Measurements from ENCODE around the gene THTPA.

The THTPA gene

DNA sequence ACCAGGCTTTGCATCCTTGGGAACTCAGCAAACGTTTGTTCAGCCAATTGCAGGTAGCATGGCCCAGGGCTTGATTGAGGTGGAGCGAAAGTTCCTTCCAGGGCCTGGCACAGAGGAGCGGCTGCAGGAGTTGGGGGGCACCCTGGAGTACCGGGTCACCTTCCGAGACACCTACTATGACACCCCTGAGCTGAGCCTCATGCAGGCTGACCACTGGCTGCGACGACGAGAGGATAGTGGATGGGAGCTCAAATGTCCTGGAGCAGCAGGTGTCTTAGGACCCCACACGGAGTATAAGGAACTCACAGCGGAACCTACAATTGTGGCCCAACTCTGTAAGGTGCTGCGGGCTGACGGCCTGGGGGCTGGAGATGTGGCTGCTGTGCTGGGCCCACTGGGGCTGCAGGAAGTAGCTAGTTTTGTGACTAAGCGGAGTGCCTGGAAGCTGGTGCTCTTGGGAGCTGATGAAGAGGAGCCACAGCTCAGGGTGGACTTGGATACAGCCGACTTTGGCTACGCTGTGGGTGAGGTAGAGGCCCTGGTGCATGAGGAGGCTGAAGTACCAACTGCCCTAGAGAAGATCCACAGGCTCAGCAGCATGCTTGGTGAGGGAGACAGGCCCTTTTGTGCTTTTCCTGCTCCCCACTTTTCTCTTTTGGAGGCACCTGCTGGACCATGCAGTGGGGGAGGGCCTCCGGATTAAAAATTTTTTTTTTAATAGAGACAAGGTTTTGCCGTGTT, 799 bp downstream of the THTPA start:
- no peak for DNase-seq

DNA sequence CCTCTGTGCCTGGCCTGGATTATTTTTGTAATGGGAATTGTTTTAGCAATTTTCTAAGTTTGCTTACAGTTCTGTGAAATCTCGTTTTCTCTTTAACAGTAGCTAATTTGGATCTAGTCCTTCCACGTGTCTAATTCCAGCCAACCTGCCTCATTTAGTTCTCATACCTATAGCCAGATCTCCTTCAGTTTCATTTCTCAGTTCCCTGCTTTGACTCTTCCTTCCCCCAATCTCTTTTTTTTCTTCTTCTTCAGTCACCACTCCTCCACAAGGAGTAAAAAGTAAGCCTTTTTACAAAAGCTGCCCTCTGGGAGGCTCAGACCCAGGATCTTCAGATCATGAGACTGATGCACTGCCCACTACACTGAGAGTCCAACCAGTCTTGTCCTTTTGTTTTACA, 1.4 kb downstream of the THTPA start:
- DNase-seq = no peak

DNA sequence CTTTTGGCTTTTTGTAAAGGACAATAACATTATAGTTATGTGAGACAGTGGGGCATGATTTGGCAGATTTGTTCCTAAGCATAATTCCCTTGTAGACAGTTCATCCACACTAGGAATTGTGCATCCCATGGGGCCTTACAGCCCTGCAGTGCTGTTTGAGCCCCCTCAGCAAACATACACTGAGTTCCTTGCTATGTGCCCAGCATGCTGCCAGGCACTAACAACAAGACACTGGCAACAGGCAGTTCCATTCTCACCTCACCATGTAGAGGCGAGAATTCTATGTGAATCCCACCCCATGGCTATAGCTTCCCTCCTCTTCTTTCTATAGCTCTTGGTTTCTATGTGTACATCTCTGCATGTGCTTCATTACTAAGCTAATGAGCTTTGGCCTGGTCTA, 1.9 kb downstream of the THTPA start:
- DNase-seq = no peak

DNA sequence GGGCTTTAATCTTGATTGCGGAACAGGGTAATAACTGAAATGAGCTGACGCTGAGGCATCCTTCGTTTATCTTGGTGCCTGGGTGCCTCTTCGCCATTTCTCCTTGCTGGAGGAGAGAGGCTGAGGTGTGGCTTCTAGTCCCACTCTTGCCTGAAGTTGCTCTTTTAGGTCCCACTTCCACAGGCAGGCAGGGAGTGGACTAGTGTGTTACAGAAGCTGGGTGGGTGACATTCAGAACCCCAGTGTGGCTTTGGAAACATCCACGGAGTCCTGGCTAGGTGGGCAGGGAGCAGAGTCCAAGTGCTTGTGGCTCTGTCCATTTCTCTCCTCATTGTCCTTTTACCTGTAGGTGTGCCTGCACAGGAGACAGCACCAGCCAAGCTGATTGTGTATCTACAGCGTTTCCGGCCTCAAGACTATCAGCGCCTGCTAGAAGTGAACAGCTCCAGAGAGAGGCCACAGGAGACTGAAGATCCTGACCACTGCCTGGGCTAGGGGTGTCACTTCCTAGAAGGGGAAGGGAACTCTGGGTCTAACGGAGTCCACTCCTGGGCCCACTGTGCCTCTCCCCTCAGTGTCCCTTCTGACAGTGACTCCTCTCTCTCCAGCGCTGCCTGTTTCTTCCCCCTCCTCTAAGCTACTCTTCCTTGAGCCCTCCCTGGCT, 2.4 kb downstream of the THTPA start:
- DNase-seq = no peak

DNA sequence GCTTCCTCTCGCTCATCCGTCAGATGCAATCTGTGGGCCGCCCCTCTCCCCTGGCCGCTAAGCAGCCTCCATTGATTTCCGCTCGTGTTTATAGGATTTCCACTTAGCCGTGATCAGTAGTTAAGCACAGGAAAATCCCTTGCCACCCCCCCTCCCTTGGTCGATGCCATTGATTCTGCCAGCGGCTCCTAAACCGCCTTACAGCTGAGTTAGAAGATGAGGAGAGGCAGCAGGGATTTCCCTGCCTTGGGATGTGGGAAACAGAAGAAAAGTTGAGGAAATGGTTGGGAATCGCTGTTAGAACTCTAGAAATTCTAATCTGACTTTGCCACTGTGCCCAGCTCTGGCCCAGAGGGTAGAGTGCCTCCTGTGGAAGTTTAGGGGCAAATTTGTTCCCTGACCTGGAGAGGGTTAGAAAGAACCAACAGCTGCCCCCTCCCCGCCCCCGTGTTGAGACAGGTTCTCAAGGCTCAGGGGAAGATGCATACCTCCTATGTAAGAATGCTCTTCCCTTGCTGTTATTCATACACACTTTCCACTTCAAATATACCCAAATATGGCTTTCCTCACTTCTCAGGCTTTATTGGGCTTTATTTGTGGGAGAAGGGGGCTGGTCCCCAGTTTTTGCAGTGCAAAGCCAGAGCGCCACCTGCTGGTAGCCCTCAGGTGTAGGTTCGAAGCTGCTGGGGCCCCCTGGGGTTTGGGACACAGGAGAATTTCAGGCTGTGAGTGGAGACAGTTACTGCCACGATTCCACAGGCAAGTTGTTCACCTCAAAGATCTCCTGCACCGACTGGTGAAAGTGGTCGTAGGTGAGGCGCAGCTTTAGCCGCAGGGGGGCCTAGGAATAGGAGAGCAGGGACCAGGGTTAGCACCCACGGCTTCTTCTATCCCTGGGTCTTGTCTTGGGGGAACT, 3.2 kb downstream of the THTPA start:
- DNase-seq = peak; percentile 64

DNA sequence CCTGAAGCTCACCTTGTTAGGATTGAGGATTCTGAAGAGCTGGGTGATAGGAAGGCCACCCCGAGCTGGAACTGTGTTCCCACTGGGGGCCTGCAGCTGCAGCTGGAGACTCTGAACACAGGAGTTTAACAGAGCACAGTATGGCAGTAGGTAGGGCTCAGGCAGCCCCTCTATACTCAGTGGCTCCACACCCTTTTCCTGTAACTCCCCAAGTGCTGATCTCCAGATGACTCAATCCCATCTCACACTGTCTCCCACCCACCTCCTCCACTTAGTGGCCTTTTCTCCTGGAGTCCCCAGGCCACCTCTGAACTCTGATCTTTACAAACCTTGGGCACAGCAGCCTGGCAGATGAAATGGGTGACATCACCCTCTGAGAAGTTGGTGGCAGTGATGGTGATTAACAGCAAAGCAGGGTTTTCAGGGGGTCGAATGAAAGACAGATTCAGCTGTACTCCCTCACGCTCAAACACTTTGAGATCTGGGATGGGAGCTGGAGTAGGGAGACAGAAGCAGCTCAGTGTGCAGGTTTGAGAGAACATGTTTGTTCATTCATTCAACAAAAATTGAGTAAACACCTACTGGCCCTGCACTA, 4.0 kb downstream of the THTPA start:
- DNase-seq = no peak

DNA sequence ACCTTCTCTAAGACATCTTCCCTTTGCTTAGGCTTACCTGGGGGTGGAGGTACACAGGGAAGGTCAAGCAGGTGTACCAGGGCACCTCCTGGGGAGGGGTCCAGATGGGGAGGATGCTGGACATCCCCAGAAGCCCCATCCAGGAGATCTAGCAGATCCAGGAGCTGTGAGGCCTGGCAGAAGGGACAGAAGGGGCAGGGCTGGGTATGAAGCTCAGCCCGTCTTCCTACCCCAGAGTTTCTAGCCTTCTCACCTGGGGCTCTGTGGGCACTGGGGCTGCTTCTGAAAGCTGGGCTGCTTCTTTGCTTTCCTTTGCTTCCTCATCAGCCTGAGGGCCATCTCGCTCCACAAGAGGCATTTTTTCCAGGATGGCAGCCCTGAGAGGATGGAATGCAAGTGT, 5.2 kb downstream of the THTPA start:
- no peak for DNase-seq

DNA sequence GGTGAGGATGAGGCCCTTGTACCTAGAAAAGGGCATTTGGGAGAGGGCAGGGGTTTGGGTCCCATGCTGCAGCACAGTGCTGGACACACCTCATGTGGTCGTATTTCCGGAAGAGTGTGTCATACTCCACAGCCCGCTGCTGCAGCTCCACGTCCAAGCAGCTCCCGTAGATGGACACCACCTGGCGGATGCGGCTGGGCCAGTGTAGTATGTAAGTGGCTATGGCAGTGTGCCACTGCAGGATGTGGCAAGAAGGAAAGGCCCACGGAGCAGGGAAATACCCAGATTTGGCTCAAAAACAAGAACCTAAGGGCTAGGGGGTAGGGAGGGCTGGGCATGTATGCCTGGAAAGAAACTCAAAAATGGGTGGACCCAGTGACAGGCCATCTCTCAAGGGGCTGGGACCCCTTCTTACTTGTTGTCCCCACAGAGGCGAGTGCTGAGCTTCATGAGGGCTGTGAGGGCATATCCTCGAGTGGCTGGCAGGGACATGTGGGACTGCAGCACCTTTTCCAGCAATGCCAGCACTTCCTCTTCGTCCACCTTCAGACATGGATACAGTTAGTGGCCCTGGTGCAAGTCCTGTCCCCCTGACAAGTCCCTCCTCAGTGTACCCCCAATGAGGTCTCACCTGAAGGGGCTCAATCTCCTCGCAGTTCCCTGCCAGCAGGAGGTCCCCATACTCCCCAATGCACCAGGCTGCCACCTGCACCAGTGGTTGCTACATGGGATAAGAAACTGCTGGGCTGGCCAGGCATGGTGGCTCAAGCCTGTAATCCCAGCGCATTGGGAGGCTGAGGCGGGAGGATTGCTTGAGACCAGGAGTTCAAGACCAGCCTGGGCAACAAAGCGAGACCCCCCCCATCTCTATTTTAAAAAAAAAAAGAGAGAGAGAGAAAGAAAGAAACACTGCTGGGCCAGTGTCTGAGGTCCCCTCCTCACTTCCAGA, 6.1 kb downstream of the THTPA start:
- DNase-seq = no peak

DNA sequence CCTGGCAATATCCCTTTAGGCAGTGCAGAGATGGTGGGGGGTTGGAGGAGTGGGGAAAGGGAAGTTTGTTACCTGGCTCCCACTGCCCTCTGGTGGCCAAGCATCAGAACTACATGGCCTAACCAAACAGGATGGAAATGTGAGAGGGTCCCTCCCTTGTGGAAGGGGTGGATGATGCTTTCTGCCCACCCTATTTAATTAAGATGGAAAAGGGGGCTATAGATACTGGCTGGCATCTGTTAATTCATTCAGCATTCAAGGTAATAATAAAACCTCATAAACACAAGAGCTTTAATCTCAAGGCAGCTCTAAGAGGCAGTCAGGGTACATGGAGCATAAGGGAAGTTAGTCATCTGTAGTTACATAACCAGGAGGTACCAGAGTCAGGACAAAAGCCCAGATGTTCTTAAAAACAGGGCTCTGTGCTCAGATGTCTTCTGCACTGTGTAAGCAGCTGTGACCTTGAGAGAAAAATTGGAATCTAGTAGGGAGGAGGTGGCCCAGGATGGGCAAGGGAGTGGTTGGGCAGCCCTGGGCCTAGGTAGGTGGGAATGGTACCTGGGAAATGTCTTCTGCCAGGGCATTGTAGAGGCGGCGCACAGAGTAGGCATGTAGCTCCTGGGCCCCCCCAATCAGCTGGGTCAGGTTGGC, 6.9 kb downstream of the THTPA start:
- DNase-seq = peak; percentile 52

DNA sequence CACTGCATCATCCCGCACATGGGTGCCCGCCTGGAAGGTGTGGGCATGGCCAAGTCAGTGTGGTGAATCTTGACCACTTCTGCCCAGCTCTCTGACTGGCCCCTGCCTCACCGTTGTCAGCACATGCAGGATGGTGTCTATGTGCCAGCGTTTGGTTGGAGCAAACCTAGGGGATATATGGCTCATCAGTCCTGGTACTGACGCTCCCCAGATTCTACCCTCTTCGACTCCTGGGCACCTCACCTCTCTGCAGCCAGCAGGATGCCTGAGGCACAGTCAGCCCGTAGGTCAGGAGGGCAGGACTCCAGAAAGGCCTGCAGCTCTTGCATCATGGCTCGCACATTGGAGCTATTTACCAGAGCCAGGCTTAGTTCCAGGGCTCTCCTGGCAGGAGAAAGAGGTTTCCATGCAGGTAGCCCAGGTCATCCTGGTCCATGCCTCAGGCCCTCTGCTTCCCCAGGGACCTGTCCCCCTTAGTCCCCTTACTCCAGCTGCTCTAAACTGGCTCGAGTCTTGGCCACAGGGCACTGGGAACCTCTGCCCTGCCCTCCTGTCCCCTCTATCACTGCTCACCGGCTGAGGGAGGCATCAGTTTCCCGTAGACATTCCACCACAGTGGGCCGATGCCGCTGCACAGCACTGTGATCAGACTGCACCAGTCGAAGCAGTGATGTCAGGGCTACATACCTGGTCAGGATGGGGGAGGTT, 7.6 kb downstream of the THTPA start:
- no peak for DNase-seq

DNA sequence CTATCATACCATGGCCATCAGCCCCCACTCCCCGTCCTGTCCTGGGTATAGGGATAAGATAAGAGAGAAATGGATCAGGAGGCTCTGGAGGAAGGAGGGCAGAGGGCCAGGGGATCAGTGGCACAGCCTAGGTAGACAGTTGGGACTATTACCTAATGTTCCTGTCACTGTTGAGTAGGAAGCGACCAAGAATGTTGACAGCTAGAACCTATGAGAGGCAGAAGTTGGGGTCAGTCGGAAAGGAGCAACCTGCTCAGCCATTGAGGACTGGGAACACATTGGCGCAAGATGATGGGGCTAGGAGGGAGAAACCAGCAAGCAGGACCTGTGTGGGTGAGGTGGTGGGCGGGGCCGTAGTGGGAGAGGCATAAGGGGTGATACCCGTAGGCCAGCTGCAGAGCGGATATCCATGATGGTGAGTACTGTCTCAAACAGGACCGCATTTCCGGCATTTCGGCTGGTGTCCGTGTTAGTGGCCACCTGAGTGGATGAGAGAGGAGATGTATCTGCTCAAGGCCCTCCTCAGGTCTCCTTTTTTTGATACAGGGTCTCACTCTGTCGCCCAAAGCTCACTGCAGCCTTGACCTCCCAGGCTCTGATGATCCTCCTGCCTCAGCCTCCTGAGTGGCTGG, 8.2 kb downstream of the THTPA start:
- no peak for DNase-seq

DNA sequence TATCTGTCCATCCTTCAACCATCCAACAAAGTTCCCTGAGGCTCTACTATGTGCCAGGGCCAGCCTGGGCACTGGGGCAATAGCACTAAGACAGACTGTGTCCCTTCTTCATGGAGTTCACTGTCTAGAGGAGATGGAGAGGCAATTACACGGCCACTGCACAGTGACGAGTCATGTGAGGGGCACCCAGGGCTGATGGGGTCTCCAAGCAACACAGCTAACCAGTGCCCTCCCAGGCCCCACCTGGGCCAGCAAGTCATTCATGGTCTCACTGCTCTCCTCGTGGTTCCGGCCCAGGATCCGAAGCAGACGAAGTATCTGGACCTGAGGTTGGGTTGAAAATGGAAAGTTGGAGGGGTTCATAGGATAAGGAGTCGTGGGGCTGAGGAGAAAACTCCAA, 8.8 kb downstream of the THTPA start:
- DNase-seq = no peak

DNA sequence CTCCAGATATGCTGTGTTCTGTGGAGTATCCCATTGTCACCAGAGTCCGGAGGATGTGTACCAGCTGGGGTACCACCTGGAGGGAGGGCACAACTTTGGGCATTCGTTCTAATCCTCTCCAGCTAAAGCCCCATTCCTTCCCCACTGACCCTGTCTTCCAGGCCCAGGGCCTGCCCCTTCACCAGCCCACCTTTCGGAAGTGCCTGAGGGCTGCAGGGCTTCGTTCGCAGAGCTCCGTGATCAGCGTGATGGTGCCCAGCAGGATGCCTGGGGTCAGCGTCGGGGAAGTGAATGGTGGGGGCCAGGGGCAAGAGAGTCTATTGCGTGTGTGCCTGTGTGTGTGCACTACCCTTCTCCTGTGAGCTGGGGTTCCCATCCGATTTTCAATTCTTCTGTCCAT, 9.6 kb downstream of the THTPA start:
- DNase-seq = no peak

DNA sequence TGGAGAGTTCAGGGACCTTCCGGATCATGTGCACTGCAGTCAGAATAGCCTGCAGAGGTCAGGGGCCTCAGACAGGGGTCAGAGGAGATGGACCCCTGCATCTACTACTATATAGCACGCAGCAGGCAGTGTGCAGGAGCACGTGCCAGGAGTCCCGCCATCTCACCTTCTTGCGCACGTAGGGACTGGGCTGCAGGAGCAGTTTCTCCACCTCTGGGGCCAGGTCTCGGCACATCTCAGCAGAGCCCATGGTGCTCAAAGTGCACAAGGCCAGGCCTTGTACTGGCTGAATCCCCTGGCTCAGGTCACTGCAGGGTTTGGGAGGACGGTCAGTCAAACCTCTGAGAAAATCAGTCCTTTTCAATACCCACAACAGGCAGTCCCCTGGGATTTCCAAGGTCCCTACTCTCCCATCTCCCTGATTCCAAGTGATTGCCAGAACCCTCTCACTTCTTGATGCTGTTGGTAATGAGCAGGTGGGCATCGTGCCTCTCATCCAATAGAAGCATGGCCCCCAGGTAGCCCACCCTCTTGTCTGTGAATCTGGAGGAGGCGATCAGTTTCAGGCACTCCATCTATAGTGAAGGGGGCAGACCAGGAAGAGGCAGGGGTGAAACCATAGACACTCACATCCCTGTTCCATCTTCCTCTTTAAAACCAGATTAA, 10.2 kb downstream of the THTPA start:
- no peak for DNase-seq

DNA sequence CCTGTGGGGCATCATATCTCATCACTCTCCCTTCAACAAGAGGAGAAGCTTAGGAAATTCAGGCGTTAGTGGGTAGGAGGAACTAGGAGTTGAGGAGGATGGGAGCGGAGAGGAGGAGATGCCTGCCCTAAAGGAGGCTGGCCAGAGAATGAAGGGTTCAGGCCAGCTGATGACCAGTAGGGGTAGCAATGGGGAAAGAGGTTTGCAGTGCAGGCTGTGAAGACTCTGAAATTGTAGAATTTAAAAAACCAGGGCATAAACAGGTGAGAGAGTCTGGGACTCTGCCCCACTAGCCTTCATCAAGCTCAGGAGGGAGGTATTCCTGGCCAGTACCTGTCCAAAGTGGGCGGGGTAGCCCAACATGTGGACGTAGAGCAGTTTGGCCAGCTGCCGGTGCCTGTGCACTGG, 10.7 kb downstream of the THTPA start:
- DNase-seq = no peak

DNA sequence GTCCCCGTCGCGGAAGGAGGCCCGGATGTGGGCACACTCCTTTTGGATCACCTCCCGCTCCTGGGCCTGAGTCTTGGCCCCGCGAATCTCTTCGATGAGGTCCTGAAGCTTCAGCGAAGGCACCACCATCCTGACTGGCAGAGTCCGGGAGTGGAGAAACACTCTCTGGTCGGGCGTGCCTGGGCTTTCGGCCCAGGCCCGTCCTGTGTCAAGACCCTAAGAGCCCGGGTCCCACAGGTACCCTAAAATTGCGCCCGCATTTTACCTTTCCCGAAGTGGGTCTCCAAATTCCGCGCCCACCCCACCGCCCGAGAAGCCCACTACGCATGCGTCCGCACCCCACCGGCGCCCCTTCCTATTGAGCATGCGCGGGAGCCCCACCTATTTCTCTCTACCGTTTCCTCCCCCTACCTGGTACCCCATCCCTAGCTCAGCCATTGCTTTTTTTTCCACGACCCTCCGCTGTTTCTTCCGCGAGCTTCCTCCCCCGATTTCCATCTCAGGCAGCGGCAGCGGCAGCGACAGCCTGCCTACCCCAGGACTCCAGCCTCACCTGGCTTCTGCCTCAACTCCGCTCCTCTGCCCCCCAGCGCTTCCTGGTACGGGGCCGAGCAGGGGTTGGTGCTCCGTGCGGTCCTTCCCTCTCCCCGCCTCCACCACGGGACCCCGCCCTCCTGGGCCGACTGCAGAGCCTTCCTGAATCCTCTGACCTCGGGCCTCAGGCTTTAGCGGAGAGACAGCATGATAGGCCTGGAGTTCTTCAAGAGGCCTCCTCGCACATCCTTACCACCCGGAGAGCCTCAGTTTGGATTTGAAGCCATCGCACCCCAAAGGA, 11.3 kb downstream of the THTPA start, which contains the start of gene AP1G2:
TSS of gene AP1G2 (minus strand) at position 606 of the 835 bp plus-strand sequence. CDS start at position 129, 477 bp downstream.
- peak; percentile 85 for DNase-seq

DNA sequence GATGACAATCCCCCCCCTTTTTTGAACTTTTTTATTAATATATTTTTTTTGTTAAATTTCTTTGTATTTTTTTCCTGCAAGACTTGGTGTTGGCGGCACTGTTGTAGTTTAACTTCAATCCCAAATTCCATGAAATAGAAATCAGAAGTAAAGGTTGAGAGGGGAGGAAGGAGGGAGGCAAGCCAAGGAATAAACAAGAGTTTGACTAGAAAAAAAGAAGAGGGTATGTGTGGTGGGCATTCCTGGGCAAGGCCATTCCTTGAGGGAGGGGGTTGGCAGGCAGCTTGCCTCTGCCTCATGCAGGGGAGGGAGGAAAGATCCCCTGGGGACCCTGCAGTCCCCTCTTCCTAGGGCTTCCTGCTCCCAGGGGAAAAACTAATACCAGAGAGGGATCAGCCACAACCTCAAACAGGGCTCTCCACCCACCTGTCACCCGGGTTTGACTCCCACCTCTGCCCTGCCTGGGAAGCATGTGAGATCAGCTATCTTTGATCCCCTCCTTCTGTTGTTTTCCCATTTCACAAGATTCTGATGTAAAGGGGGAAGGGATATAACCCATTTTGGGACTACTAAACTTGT, 12.0 kb downstream of the THTPA start:
- DNase-seq = no peak

DNA sequence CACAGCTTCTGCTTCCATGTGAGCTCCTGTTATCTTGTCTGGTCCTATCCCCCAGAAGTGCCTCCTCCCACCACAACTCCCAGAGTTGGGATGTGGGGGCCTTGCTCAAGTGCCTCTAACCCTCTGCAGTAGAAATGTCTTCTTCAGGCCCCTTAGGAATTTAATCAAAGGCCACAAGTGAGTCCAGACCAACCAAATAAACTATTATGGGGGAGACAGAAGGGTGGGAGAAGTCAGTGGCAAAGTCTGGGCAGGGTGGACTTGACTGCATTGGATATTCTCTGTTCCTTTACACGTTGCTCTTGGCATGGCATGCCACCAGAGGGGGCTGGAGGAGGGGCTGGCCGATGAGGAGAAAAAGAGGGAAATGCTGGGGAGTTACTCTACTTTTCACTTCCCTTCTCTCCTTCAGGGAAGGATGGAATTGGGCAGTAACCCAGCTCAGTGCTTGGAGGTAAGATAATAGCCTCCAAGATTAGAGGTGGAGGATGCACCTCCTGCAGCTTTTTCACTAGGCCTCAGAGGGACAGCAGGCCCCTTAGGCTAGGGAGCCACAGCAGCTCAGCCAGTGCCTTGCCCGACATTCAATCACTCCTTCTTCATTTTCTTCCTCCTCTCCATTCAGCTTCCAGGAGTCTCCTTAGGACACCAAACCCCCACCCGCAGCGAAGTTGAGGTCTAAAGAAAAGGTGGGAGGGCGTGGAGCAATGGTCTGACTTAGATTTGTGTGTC, 12.7 kb downstream of the THTPA start:
- DNase-seq = no peak
